H1 (cell line): ENCODE measurements around the gene RPE. TPM values are rescaled to one million over a fixed set of nuclear protein-coding genes. Genes with fewer than 3 reads are reported as not detected.

ENCODE experiments used
- CTCF ChIA-PET: fragments of 300-600 bp; sonication (Branson Sonifier 250); formaldehyde crosslinking; loops from one replicate; lab custom pipeline; 2021; ENCODE audit not compliant: partially characterized antibody; lab: Charles Lee
- POLR2A ChIA-PET: fragments of 300-600 bp; sonication (Branson Sonifier 250); formaldehyde crosslinking; loops from one replicate; lab custom pipeline; 2021; ENCODE audit warnings: inconsistent platforms; ENCODE audit not compliant: partially characterized antibody; lab: Charles Lee
- DNase-seq, 2 experiments: peaks; one replicate each; pipeline versions ENCODE4 v3.0.0 to v3.0.0-alpha.2; 2010 to 2022; ENCODE audit warnings: low spot score in 2 of 2, low read depth in 1 of 2, mixed read lengths in 1 of 2
- FAIRE-seq: peaks from 2 replicates; lab custom pipeline; 2011; peaks lifted over from hg19 to GRCh38; lab: Jason Lieb, UNC
- H2AFZ ChIP-seq: 2 replicates; pipeline ENCODE4 v1.8.1; 2012; ENCODE audit warnings: low read length, inconsistent platforms
- H2AK5ac ChIP-seq: 2 replicates; pipeline ENCODE4 v1.6.1; 2013; ENCODE audit warnings: low read depth, low read length
- H2BK120ac ChIP-seq: replicated peaks from 2 replicates; pipeline ENCODE3; 2013; ENCODE audit warnings: low read depth, low read length, inconsistent platforms
- H2BK12ac ChIP-seq: 2 replicates; pipeline ENCODE4 v1.6.1; 2013; ENCODE audit warnings: low read depth, low read length
- H2BK15ac ChIP-seq: 2 replicates; pipeline ENCODE4 v1.6.1; 2013; ENCODE audit warnings: low read length
- H2BK20ac ChIP-seq: 2 replicates; pipeline ENCODE4 v1.6.1; 2013; ENCODE audit warnings: low read length
- H2BK5ac ChIP-seq: 2 replicates; pipeline ENCODE4 v1.6.1; 2013; ENCODE audit warnings: low read depth, low read length
- H3K14ac ChIP-seq: 2 replicates; pipeline ENCODE4 v1.6.1; 2013; ENCODE audit warnings: inconsistent platforms; ENCODE audit not compliant: insufficient read length
- H3K18ac ChIP-seq: 2 replicates; pipeline ENCODE4 v1.6.1; 2013; ENCODE audit warnings: low read length; ENCODE audit errors: extremely low read depth
- H3K23ac ChIP-seq: 2 replicates; pipeline ENCODE4 v1.6.1; 2013; ENCODE audit warnings: inconsistent platforms; ENCODE audit not compliant: insufficient read length
- H3K23me2 ChIP-seq: 2 replicates; pipeline ENCODE4 v1.6.1; 2013; ENCODE audit warnings: low read depth, low read length
- H3K27ac ChIP-seq: 2 replicates; pipeline ENCODE4 v1.6.1; 2011; ENCODE audit warnings: low read depth, low read length, inconsistent platforms
- H3K27me3 ChIP-seq, 4 experiments: replicated peaks in 1 of 4; 1 replicate in 1 of 4; 2 replicates in 3 of 4; pipeline versions ENCODE4 v1.6.1 to v1.8.1; 2011 to 2013; ENCODE audit warnings: low read length in 3 of 4, mild to moderate bottlenecking in 3 of 4, inconsistent platforms in 2 of 4, mixed read lengths in 2 of 4, moderate library complexity in 1 of 4; ENCODE audit not compliant: control insufficient read depth in 3 of 4, insufficient read depth in 3 of 4; ENCODE audit errors: extremely low read depth in 1 of 4
- H3K36me3 ChIP-seq, 4 experiments: 2 replicates each; pipeline versions ENCODE4 v1.6.1 to v1.8.1; 2011 to 2013; ENCODE audit warnings: mild to moderate bottlenecking in 4 of 4, low read length in 3 of 4, moderate library complexity in 2 of 4, control low read depth in 1 of 4, inconsistent platforms in 1 of 4; ENCODE audit not compliant: insufficient read depth in 4 of 4, control insufficient read depth in 2 of 4
- H3K4ac ChIP-seq: replicated peaks from 2 replicates; pipeline ENCODE3; 2013; ENCODE audit warnings: low read length, low read depth, mixed read lengths, inconsistent platforms; ENCODE audit not compliant: insufficient read length
- H3K4me1 ChIP-seq, 4 experiments: replicated peaks in 1 of 4; 1 replicate in 1 of 4; 2 replicates in 3 of 4; pipeline versions ENCODE4 v1.6.1 to v1.8.1; 2011 to 2013; ENCODE audit warnings: low read length in 3 of 4, inconsistent platforms in 2 of 4, mixed read lengths in 1 of 4; ENCODE audit not compliant: insufficient read depth in 4 of 4, control insufficient read depth in 3 of 4
- H3K4me2 ChIP-seq, 2 experiments: 2 replicates each; pipeline versions ENCODE4 v1.6.1 to v1.8.1; 2011 to 2013; ENCODE audit warnings: low read depth in 2 of 2, low read length in 2 of 2, control low read depth in 1 of 2, inconsistent platforms in 1 of 2, mild to moderate bottlenecking in 1 of 2; ENCODE audit not compliant: insufficient read depth in 1 of 2
- H3K4me3 ChIP-seq, 4 experiments: fragments of 200-600, 300-600 bp in 1 of 4; sonication (generic), shearing (Covaris generic), sonication (Bioruptor Twin) in 1 of 4; 2 replicates each; pipeline versions ENCODE4 v1.5.1 to v1.8.1; 2011 to 2016; ENCODE audit warnings: low read length in 4 of 4, low read depth in 3 of 4, control low read depth in 2 of 4, inconsistent platforms in 2 of 4, mild to moderate bottlenecking in 2 of 4, mixed read lengths in 1 of 4, moderate library complexity in 1 of 4; ENCODE audit not compliant: insufficient read depth in 2 of 4; ENCODE audit errors: extremely low read depth in 1 of 4
- H3K56ac ChIP-seq: replicated peaks from 2 replicates; pipeline ENCODE3; 2013; ENCODE audit warnings: low read depth, mild to moderate bottlenecking, mixed read lengths, low read length, inconsistent platforms; ENCODE audit not compliant: insufficient read length
- H3K79me1 ChIP-seq: 2 replicates; pipeline ENCODE4 v1.6.1; 2013; ENCODE audit warnings: low read depth, low read length, control low read depth
- H3K79me2 ChIP-seq, 2 experiments: 2 replicates each; pipeline versions ENCODE4 v1.6.1 to v1.8.1; 2012 to 2013; ENCODE audit warnings: low read length in 2 of 2, mild to moderate bottlenecking in 2 of 2, inconsistent platforms in 1 of 2; ENCODE audit not compliant: insufficient read depth in 2 of 2, control insufficient read depth in 1 of 2
- H3K9ac ChIP-seq, 4 experiments: replicated peaks in 1 of 4; 1 replicate in 1 of 4; 2 replicates in 3 of 4; pipeline versions ENCODE4 v1.6.1 to v1.8.1; 2011 to 2013; ENCODE audit warnings: low read depth in 3 of 4, low read length in 3 of 4, control low read depth in 2 of 4, mild to moderate bottlenecking in 2 of 4, moderate library complexity in 2 of 4, inconsistent platforms in 1 of 4; ENCODE audit errors: extremely low read depth in 1 of 4
- H3K9me3 ChIP-seq, 2 experiments: 2 replicates each; pipeline versions ENCODE4 v1.6.1 to v1.8.1; 2012 to 2013; ENCODE audit warnings: mild to moderate bottlenecking in 2 of 2, moderate library complexity in 2 of 2, control low read depth in 1 of 2, inconsistent platforms in 1 of 2, low read depth in 1 of 2, low read length in 1 of 2, mixed read lengths in 1 of 2; ENCODE audit not compliant: insufficient read depth in 2 of 2
- H4K20me1 ChIP-seq, 2 experiments: replicated peaks in 1 of 2; 2 replicates each; pipeline versions ENCODE3 to v1.8.1; 2011 to 2013; ENCODE audit warnings: inconsistent platforms in 2 of 2, low read length in 2 of 2, mild to moderate bottlenecking in 1 of 2; ENCODE audit not compliant: insufficient read depth in 2 of 2, control insufficient read depth in 1 of 2
- H4K5ac ChIP-seq: 2 replicates; pipeline ENCODE4 v1.6.1; 2013; ENCODE audit warnings: low read length, low read depth, mixed read lengths, inconsistent platforms; ENCODE audit not compliant: insufficient read length
- H4K8ac ChIP-seq: 2 replicates; pipeline ENCODE4 v1.8.0; 2013; ENCODE audit warnings: mild to moderate bottlenecking, moderate library complexity, low read length, inconsistent platforms; ENCODE audit not compliant: insufficient read depth; ENCODE audit errors: extremely low read depth
- H4K91ac ChIP-seq: replicated peaks from 2 replicates; pipeline ENCODE3; 2013; ENCODE audit warnings: low read length, mixed read lengths, inconsistent platforms; ENCODE audit not compliant: insufficient read length
- CEBPB ChIP-seq: IDR thresholded peaks from 2 replicates; pipeline ENCODE4 v1.6.1; 2012; ENCODE audit warnings: low read depth, low read length
- CHD1 ChIP-seq: IDR thresholded peaks from 2 replicates; pipeline ENCODE4 v1.6.1; 2012; ENCODE audit warnings: low read depth, low read length, improper control_type of control experiment
- CHD2 ChIP-seq: IDR thresholded peaks from 2 replicates; pipeline ENCODE4 v1.6.1; 2012; ENCODE audit warnings: low read length, improper control_type of control experiment
- CTBP2 ChIP-seq: IDR thresholded peaks from 2 replicates; pipeline ENCODE4 v1.7.0; 2011; ENCODE audit warnings: borderline replicate concordance, mild to moderate bottlenecking, moderate library complexity, mixed read lengths, low read length; ENCODE audit not compliant: insufficient read depth, insufficient read length
- E2F6 ChIP-seq: IDR thresholded peaks from 2 replicates; pipeline ENCODE4 v1.6.1; 2012; ENCODE audit warnings: inconsistent platforms
- KDM5A ChIP-seq: fragments of 200-600 bp; IDR thresholded peaks from 2 replicates; pipeline ENCODE4 v1.7.1; 2012; ENCODE audit warnings: mild to moderate bottlenecking, low read length, inconsistent platforms, mixed read lengths
- POLR2A ChIP-seq, 2 experiments: IDR thresholded peaks; 1 replicate in 1 of 2; 2 replicates in 1 of 2; pipeline ENCODE4 v1.6.1; 2011; ENCODE audit warnings: low read depth in 2 of 2, low read length in 2 of 2, mild to moderate bottlenecking in 2 of 2; ENCODE audit errors: control extremely low read depth in 1 of 2
- POLR2AphosphoS5 ChIP-seq: IDR thresholded peaks from 2 replicates; pipeline ENCODE4 v1.6.1; 2011; ENCODE audit warnings: low read depth, low read length
- RAD21 ChIP-seq, 2 experiments: IDR thresholded peaks in 1 of 2; conservative IDR thresholded peaks in 1 of 2; 2 replicates each; pipeline ENCODE4 v1.6.1; 2011; ENCODE audit warnings: low read depth in 2 of 2, low read length in 2 of 2, improper control_type of control experiment in 1 of 2, inconsistent platforms in 1 of 2, mild to moderate bottlenecking in 1 of 2, moderate library complexity in 1 of 2
- RXRA ChIP-seq: IDR thresholded peaks from 2 replicates; pipeline ENCODE4 v1.6.1; 2011; ENCODE audit warnings: low read depth, mild to moderate bottlenecking, low read length, moderate library complexity; ENCODE audit not compliant: insufficient read depth
- TBP ChIP-seq: IDR thresholded peaks from 2 replicates; pipeline ENCODE4 v1.6.1; 2011; ENCODE audit warnings: low read depth, low read length, improper control_type of control experiment
- TEAD4 ChIP-seq: IDR thresholded peaks from 2 replicates; pipeline ENCODE4 v1.6.1; 2012; ENCODE audit warnings: low read depth, low read length, inconsistent platforms, mixed read lengths
- USF2 ChIP-seq: IDR thresholded peaks from 2 replicates; pipeline ENCODE4 v1.6.1; 2011; ENCODE audit warnings: low read length, improper control_type of control experiment
- ZNF274 ChIP-seq: IDR thresholded peaks from 2 replicates; pipeline ENCODE4 v1.7.0; 2012; ENCODE audit warnings: low read length, borderline replicate concordance; ENCODE audit errors: extremely low read depth
- WGBS, 2 experiments: shearing (Covaris generic) in 1 of 2; methylation state at CpG; one replicate each; pipeline versions ENCODE4 v1.1.6 to v1.1.7; 2013 to 2015; ENCODE audit warnings: low lambda C conversion rate in 2 of 2, mixed read lengths in 2 of 2, inconsistent platforms in 1 of 2, low coverage in 1 of 2, missing lambda C conversion rate in 1 of 2; ENCODE audit not compliant: insufficient replicate concordance in 2 of 2, insufficient coverage in 1 of 2, insufficient read length in 1 of 2; ENCODE audit errors: extremely low coverage in 1 of 2, missing lambda C conversion rate in 1 of 2; 5-methylcytosine and 5-hydroxymethylcytosine counted together
- polyA plus RNA-seq, 7 experiments: library from polyadenylated mRNA; depleted of rRNA in 3 of 7; stranded (reverse) in 5 of 7; unstranded in 2 of 7; fragments of >200 nt in 5 of 7; fragments of 200-250 nt in 2 of 7; gene quantifications; 1 replicate in 5 of 7; 2 replicates in 1 of 7; 4 replicates in 1 of 7; pipeline versions ENCODE4 v1.2.1 to v1.2.3, GENCODE V29; 2011 to 2013; ENCODE audit warnings: missing spikeins in 2 of 7, mixed read lengths in 2 of 7
- total RNA-seq: library from RNA; stranded (reverse); fragmentation: NEBNext Ultra II Directional; extraction: Animal tissue kit (Norgen Biotek cat#: 25700); gene quantifications from 2 replicates; pipeline ENCODE4 v1.2.1, GENCODE V29; 2021

The RPE gene
- total and polyA plus RNA-seq, 2 of the 8 experiments (the other 6 are each of a cell fraction or from before 2014, with no cell fraction given) = 77.8 to 102 TPM

GRCh38 chr2:209984291-209984690 lies 18.1 kb upstream of the RPE start:
- no peaks in the 10 kb centered on the region for H3K79me1 ChIP-seq
- H3K23ac ChIP-seq = no peak overlapping the region
- no peak overlapping the region for H2BK15ac ChIP-seq
- no peaks in the 10 kb centered on the region for H4K20me1 ChIP-seq
- no peak overlapping the region for H4K5ac ChIP-seq
- no peak overlapping the region for H3K18ac ChIP-seq
- DNase-seq (no peak), FAIRE-seq (no peak)
- no peaks in the 10 kb centered on the region for H3K4me1 ChIP-seq
- H3K14ac ChIP-seq = no peak overlapping the region
- no peaks in the 10 kb centered on the region for H3K9me3 ChIP-seq
- H3K27me3 ChIP-seq = no peaks in the 10 kb centered on the region
- H3K4me3 ChIP-seq = no peak overlapping the region
- H3K79me2 ChIP-seq = no peaks in the 10 kb centered on the region
- no peak overlapping the region for H3K4ac ChIP-seq
- H2BK120ac ChIP-seq = no peak overlapping the region
- H3K56ac ChIP-seq = no peak overlapping the region
- H2BK12ac ChIP-seq = no peak overlapping the region
- no peak overlapping the region for H2BK20ac ChIP-seq
- CTCF ChIA-PET = interaction anchor here (0.6 to 0.8 kb wide), 2 partner anchors 9 to 24 kb away, joined by 3 read pairs; no protein-coding TSS in a partner anchor
- H3K27ac ChIP-seq = no peak overlapping the region
- POLR2A ChIA-PET = no interaction called here
- no peak overlapping the region for H2BK5ac ChIP-seq
- no peaks in the 10 kb centered on the region for H3K23me2 ChIP-seq
- no peak overlapping the region for H3K9ac ChIP-seq
- no peak overlapping the region for H2AK5ac ChIP-seq
- no peak overlapping the region for H4K91ac ChIP-seq
- 85% methylated on average over 2 of the region's 2 CpGs; no CpG with 5 or more reads in 1 of the 2 experiments for WGBS, 2 experiments
- H3K36me3 ChIP-seq = no peaks in the 10 kb centered on the region
- no peak overlapping the region for H4K8ac ChIP-seq
- no peak overlapping the region for H3K4me2 ChIP-seq
- no peak overlapping the region for H2AFZ ChIP-seq
- no peak for TF ChIP-seq RXRA
- TF ChIP-seq POLR2A (IDR thresholded peaks at IDR 0.05; ENCODE audit: control extremely low read depth in 1 of 2, low read depth in 2 of 2, low read length in 2 of 2) = no peak
- TF ChIP-seq RAD21 (IDR thresholded peaks at IDR 0.05 in 1 of 2, conservative IDR thresholded peaks at IDR 0.05 in 1 of 2; ENCODE audit: low read depth in 2 of 2, low read length in 2 of 2) = no peak
- no peak for TF ChIP-seq CHD2
- no peak for TF ChIP-seq CEBPB
- TF ChIP-seq USF2 = no peak
- no peak for TF ChIP-seq CHD1
- no peak for TF ChIP-seq E2F6
- no peak for TF ChIP-seq ZNF274
- no peak for TF ChIP-seq KDM5A
- no peak for TF ChIP-seq POLR2AphosphoS5
- TF ChIP-seq TBP = no peak
- TF ChIP-seq TEAD4 = no peak
- no peak for TF ChIP-seq CTBP2
